ENCODE measurements around the gene MAPK8IP3.

DNA sequence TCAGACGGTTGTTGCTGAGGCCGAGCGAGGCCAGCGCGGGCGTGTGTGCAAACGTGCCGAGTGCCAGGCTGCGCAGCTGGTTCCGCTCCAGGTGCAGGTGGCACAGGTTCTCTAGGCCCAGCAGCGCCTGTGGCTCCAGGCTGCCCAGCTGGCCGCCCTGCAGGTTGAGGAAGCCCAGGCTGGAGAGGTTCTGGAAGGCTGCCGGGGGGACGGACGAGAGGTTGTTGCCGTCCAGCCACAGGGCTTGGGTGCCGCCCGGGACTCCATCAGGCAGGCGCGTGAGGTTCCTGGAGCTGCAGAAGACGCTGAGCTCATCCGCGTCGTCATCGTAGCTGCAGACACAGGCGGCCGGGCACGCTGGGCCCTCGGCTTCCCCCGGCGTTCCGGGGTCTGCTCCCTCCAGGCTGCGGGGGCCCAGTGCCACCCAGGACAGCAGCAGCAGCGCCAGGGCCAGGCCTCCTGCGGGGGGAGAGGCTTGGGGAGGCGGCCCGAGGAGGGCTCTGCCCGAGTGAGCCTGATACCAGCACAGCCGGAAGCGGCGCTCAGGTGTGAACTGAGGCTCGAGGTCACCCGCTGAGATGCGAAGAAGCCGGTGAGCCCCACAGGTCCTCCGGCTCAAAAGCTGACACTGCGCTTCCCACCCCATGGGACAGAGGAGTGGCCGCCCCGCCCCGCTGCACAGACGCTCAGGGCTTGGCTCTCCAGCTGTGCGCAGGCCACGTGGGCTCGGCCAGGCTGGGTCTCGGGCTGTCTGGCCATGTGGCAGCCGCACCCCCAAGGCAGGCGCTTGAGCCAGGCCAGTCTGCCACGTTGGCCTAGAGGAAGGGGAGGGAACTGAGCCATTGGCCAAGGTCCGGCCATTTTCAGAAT is 86.2 kb downstream of the MAPK8IP3 start:
- TF ChIP-seq, protein P1, sequence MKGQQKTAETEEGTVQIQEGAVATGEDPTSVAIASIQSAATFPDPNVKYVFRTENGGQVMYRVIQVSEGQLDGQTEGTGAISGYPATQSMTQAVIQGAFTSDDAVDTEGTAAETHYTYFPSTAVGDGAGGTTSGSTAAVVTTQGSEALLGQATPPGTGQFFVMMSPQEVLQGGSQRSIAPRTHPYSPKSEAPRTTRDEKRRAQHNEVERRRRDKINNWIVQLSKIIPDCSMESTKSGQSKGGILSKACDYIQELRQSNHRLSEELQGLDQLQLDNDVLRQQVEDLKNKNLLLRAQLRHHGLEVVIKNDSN (IDR thresholded peaks at IDR 0.05) = peak; percentile 91
- TF ChIP-seq, protein P2, sequence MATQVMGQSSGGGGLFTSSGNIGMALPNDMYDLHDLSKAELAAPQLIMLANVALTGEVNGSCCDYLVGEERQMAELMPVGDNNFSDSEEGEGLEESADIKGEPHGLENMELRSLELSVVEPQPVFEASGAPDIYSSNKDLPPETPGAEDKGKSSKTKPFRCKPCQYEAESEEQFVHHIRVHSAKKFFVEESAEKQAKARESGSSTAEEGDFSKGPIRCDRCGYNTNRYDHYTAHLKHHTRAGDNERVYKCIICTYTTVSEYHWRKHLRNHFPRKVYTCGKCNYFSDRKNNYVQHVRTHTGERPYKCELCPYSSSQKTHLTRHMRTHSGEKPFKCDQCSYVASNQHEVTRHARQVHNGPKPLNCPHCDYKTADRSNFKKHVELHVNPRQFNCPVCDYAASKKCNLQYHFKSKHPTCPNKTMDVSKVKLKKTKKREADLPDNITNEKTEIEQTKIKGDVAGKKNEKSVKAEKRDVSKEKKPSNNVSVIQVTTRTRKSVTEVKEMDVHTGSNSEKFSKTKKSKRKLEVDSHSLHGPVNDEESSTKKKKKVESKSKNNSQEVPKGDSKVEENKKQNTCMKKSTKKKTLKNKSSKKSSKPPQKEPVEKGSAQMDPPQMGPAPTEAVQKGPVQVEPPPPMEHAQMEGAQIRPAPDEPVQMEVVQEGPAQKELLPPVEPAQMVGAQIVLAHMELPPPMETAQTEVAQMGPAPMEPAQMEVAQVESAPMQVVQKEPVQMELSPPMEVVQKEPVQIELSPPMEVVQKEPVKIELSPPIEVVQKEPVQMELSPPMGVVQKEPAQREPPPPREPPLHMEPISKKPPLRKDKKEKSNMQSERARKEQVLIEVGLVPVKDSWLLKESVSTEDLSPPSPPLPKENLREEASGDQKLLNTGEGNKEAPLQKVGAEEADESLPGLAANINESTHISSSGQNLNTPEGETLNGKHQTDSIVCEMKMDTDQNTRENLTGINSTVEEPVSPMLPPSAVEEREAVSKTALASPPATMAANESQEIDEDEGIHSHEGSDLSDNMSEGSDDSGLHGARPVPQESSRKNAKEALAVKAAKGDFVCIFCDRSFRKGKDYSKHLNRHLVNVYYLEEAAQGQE (IDR thresholded peaks at IDR 0.05; ENCODE audit: low read depth) = no peak
- TF ChIP-seq CREB1 (IDR thresholded peaks at IDR 0.05; ENCODE audit: low read depth) (no peak), EGR1 (IDR thresholded peaks at IDR 0.05) (no peak), EP300 (IDR thresholded peaks at IDR 0.05; ENCODE audit: borderline replicate concordance) (peak; percentile 39; the same call in 1 of the 2 replicates), CEBPB (IDR thresholded peaks at IDR 0.05) (no peak), TAF1 (IDR thresholded peaks at IDR 0.05; ENCODE audit: low read depth) (no peak), TEAD4 (IDR thresholded peaks at IDR 0.05) (peak; percentile 5; the same call in 1 of the 2 replicates), RAD21 (IDR thresholded peaks at IDR 0.05; ENCODE audit: low read depth) (no peak)
